BLaER1 treated with 17β-estradiol and CSF1 and Interleukin-3, amounts not matched to agents 10 nM and 100 nM (cell line): ENCODE results near the gene NFATC4.

Source experiments
- H3K27ac ChIP-seq, 11 experiments: shearing (Covaris generic); formaldehyde crosslinking; 2 replicates each; pipeline ENCODE4 v1.8.1; 2022
- H3K27me3 ChIP-seq, 11 experiments: shearing (Covaris generic); formaldehyde crosslinking; 2 replicates each; pipeline ENCODE4 v1.8.1; 2022
- H3K36me3 ChIP-seq, 11 experiments: shearing (Covaris generic); formaldehyde crosslinking; 2 replicates each; pipeline ENCODE4 v1.8.1; 2022
- H3K4me1 ChIP-seq, 10 experiments: shearing (Covaris generic); formaldehyde crosslinking; 2 replicates each; pipeline ENCODE4 v1.8.1; 2022
- H3K4me2 ChIP-seq, 11 experiments: shearing (Covaris generic); formaldehyde crosslinking; 2 replicates each; pipeline ENCODE4 v1.8.1; 2022
- H3K4me3 ChIP-seq, 10 experiments: shearing (Covaris generic); formaldehyde crosslinking; 2 replicates each; pipeline ENCODE4 v1.8.1; 2022
- H3K9ac ChIP-seq, 11 experiments: shearing (Covaris generic); formaldehyde crosslinking; 2 replicates each; pipeline ENCODE4 v1.8.1; 2022
- H3K9me3 ChIP-seq, 11 experiments: shearing (Covaris generic); formaldehyde crosslinking; replicated peaks in 1 of 11; 2 replicates each; pipeline ENCODE4 v1.8.1; 2022
- H4K20me1 ChIP-seq, 11 experiments: shearing (Covaris generic); formaldehyde crosslinking; 2 replicates each; pipeline ENCODE4 v1.8.1; 2022
- Cebpa-rat ChIP-seq, 11 experiments: shearing (Covaris generic); IDR thresholded peaks; 2 replicates each; pipeline ENCODE4 v1.8.1; 2022

The NFATC4 gene

GRCh38 chr14:24409192-24409591 is 41.2 kb downstream of the NFATC4 start:
- H3K9ac ChIP-seq: peak overlapping the region in 3 of 11 experiments; percentile 9 to 32 (median 11); a peak in 1 of 22 replicates
- H3K36me3 ChIP-seq: peaks cover 0 to 84% (median 36%) of the 10 kb centered on the region in 11 experiments; a peak in 19 of 22 replicates
- H3K27ac ChIP-seq: peak overlapping the region in 1 of 11 experiments; percentile 5; a peak in 1 of 22 replicates
- H3K4me2 ChIP-seq: peak overlapping the region in 9 of 11 experiments; percentile 37 to 88 (median 71); a peak in 18 of 22 replicates
- no peaks in the 10 kb centered on the region for H3K9me3 ChIP-seq
- peaks cover 0 to 68% (median 53%) of the 10 kb centered on the region in 10 experiments; a peak in 18 of 20 replicates for H3K4me1 ChIP-seq
- H3K27me3 ChIP-seq: no peaks in the 10 kb centered on the region
- H4K20me1 ChIP-seq: peaks cover 0 to 9% (median 0%) of the 10 kb centered on the region in 11 experiments; a peak in 2 of 22 replicates
- no peak for TF ChIP-seq Cebpa-rat (IDR thresholded peaks at IDR 0.05)
- peak overlapping the region in 1 of 10 experiments; percentile 30; a peak in 2 of 20 replicates for H3K4me3 ChIP-seq

DNA sequence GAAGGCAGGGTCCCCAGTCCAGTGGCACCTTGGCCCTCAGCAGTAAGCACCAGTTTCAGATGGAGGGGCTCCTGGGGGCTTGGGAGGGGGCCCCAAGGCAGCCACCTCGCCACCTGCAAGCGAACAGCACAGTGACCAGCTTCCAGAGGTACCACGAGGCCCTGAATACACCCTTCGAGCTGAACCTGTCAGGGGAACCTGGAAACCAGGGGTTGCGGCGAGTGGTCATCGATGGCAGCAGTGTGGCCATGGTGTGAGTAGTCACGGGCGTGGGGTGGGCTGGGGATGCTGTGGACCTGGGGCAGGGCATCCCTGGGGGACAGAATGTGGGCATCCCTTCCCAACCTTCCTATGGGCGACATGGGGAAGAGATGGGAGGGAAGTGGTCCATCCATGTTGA is 42.0 kb downstream of the NFATC4 start:
- TF ChIP-seq Cebpa-rat (IDR thresholded peaks at IDR 0.05): no peak
- Histone ChIP-seq H3K27me3 (no peaks in the 10 kb centered on the region), H3K9me3 (no peaks in the 10 kb centered on the region), H3K27ac (no peak overlapping the region), H3K36me3 (peaks cover 0 to 84% (median 43%) of the 10 kb centered on the region in 11 experiments; a peak in 19 of 22 replicates), H3K4me1 (peaks cover 0 to 63% (median 49%) of the 10 kb centered on the region in 10 experiments; a peak in 18 of 20 replicates), H3K4me3 (no peak overlapping the region), H4K20me1 (peaks cover 0 to 9% (median 0%) of the 10 kb centered on the region in 11 experiments; a peak in 2 of 22 replicates), H3K9ac (no peak overlapping the region), H3K4me2 (peak overlapping the region in 8 of 11 experiments; percentile 44 to 88 (median 74); a peak in 15 of 22 replicates)

DNA sequence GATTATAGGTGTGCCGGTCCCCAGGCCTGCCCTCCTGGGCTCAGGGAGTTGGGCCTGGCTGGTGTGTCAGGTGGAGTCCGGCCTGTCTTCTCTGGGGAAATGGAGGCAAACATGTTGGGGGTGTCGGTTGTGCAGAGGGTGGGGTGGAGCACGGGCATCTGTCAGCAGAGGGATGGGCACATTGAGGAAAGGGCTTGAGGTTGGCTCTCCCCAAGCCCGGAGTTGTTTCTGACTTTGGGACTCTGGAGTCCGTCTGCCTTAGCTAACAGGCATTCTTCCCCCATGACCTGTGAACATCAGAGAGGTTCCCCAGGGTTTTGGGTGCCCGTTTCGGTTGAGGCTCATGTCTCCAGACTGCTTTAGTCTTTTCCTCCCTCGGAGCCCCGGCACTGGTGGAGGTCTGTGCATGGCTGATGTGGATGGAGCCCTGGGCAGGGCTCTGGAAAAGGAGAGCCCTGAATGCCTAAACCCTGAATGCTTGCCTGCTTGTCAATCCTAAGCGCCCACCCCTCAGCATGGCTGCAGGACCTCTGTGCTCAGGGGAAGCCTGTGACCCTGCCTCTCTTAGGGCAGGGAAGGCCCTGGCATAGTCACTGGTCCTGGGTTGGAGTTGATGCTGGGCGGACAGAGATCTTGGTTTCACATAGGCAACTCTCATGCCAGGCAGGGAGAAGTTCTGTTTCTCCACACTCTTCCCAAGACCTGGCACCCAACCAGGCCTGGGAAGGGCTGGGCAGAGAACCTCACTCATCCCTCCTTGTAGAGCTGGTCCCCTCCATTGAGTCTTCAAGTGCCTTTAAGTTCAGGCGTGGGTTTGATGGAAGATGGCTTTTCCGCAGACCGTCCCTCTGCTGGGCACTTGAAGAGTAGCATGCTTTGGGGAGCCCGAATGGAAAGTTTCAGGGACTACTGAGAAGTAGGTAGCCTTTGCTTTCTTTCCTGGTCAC is 43.7 kb downstream of the NFATC4 start:
- no peak overlapping the region for H3K9ac ChIP-seq

DNA sequence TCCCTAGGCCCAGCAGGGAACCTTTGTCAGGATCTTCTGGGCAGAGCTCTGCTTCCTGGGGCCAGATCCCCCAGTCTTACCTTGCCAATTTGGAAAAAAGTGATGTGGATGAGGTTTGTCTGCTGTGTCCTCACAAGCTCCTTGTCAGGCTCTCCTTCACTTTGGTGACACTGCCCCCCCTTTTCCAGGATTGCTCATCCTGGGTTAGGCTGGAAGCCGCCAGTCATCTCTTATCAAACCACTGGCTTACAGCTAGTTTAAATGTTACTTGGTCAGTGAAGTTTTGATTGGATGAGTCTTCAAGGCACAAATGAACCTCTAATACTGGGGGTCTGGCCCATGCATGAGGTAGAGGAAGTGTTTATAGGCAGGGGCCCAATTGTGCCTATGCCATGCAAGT is 46.1 kb downstream of the NFATC4 start:
- H3K9me3 ChIP-seq: no peaks in the 10 kb centered on the region
- no peak overlapping the region for H3K27ac ChIP-seq
- no peaks in the 10 kb centered on the region for H3K27me3 ChIP-seq
- H4K20me1 ChIP-seq: peaks cover 0 to 9% (median 0%) of the 10 kb centered on the region in 11 experiments; a peak in 2 of 22 replicates
- H3K4me2 ChIP-seq: no peak overlapping the region
- TF ChIP-seq Cebpa-rat (IDR thresholded peaks at IDR 0.05): no peak
- peaks cover 10 to 69% (median 54%) of the 10 kb centered on the region in 10 experiments; a peak in 17 of 20 replicates for H3K4me1 ChIP-seq
- H3K9ac ChIP-seq: no peak overlapping the region
- no peak overlapping the region for H3K4me3 ChIP-seq
- peaks cover 0 to 59% (median 31%) of the 10 kb centered on the region in 11 experiments; a peak in 19 of 22 replicates for H3K36me3 ChIP-seq

More for the DNA sequence above, 43.7 kb downstream of the NFATC4 start:
- H3K4me1 ChIP-seq: peaks cover 3 to 70% (median 58%) of the 10 kb centered on the region in 10 experiments; a peak in 19 of 20 replicates
- H3K4me3 ChIP-seq: no peak overlapping the region
- H3K27me3 ChIP-seq: no peaks in the 10 kb centered on the region
- peaks cover 0 to 79% (median 43%) of the 10 kb centered on the region in 11 experiments; a peak in 19 of 22 replicates for H3K36me3 ChIP-seq
- no peak overlapping the region for H3K27ac ChIP-seq
- H3K4me2 ChIP-seq: peak overlapping the region in 8 of 11 experiments; percentile 21 to 88 (median 60); a peak in 12 of 22 replicates
- TF ChIP-seq Cebpa-rat (IDR thresholded peaks at IDR 0.05): no peak
- H3K9me3 ChIP-seq: no peaks in the 10 kb centered on the region
- H4K20me1 ChIP-seq: peaks cover 0 to 9% (median 0%) of the 10 kb centered on the region in 11 experiments; a peak in 2 of 22 replicates

DNA sequence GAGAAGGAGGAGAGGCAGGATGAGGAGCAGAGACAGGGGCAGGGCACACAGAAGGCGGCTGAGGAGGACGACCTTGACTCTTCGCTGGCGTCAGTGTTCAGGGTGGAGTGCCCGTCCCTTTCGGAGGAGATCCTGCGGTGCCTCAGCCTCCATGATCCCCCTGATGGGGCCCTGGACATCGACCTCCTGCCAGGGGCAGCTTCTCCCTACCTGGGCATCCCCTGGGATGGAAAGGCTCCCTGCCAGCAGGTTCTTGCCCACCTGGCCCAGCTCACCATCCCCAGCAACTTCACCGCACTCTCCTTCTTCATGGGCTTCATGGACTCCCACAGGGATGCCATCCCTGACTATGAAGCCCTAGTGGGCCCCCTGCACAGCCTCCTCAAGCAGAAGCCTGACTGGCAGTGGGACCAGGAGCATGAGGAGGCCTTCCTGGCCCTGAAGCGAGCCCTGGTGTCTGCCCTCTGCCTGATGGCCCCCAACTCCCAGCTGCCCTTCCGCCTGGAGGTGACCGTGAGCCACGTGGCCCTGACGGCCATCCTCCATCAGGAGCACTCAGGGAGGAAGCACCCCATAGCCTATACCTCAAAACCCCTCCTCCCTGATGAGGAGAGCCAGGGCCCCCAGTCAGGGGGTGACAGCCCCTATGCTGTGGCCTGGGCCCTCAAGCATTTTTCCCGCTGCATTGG is 46.9 kb downstream of the NFATC4 start:
- Histone ChIP-seq H3K4me2 (no peak overlapping the region), H3K36me3 (peaks cover 0 to 58% (median 31%) of the 10 kb centered on the region in 11 experiments; a peak in 19 of 22 replicates), H3K27me3 (no peaks in the 10 kb centered on the region), H3K4me1 (peaks cover 10 to 61% (median 46%) of the 10 kb centered on the region in 10 experiments; a peak in 17 of 20 replicates), H3K4me3 (no peak overlapping the region), H3K27ac (no peak overlapping the region), H4K20me1 (peaks cover 0 to 4% (median 0%) of the 10 kb centered on the region in 11 experiments; a peak in 2 of 22 replicates), H3K9me3 (no peaks in the 10 kb centered on the region), H3K9ac (no peak overlapping the region)
- no peak for TF ChIP-seq Cebpa-rat (IDR thresholded peaks at IDR 0.05)

DNA sequence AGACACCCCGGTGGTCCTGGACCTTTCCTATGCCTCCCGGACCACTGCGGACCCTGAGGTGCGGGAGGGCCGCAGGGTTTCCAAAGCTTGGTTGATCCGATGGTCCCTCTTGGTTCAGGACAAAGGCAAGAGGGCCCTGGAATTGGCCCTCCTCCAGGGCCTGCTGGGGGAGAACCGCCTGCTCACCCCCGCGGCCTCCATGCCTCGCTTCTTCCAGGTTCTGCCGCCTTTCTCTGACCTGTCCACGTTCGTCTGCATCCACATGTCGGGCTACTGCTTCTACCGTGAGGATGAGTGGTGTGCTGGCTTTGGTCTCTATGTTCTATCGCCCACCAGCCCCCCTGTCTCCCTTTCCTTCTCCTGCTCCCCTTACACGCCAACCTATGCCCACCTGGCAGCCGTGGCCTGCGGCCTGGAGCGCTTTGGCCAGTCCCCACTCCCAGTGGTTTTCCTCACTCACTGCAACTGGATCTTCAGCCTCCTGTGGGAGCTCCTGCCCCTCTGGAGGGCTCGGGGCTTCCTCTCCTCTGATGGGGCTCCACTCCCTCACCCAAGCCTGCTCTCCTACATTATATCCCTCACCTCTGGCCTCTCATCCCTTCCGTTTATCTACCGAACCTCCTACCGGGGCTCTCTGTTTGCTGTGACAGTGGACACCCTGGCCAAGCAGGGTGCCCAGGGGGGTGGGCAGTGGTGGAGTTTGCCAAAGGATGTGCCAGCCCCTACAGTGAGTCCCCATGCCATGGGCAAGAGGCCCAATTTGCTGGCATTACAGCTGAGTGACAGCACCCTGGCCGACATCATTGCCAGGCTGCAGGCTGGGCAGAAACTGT is 47.7 kb downstream of the NFATC4 start:
- Histone ChIP-seq H3K4me3 (no peak overlapping the region), H3K27me3 (peaks cover 0 to 7% (median 0%) of the 10 kb centered on the region in 11 experiments; a peak in 1 of 22 replicates), H3K36me3 (peaks cover 0 to 51% (median 31%) of the 10 kb centered on the region in 11 experiments; a peak in 19 of 22 replicates), H3K9me3 (no peaks in the 10 kb centered on the region), H3K4me2 (peak overlapping the region in 8 of 11 experiments; percentile 71 to 95 (median 82); a peak in 13 of 22 replicates), H3K9ac (no peak overlapping the region), H4K20me1 (no peaks in the 10 kb centered on the region; a peak in 1 of 22 replicates), H3K27ac (0 out of 22 replicates have a peak overlapping the region, but pooled peaks of 2 of the 11 experiments have one; percentile 7 to 47), H3K4me1 (peaks cover 10 to 54% (median 41%) of the 10 kb centered on the region in 10 experiments; a peak in 17 of 20 replicates)
- TF ChIP-seq Cebpa-rat (IDR thresholded peaks at IDR 0.05): no peak

- H3K36me3 ChIP-seq: peaks cover 0 to 44% (median 31%) of the 10 kb centered on the region in 11 experiments; a peak in 19 of 22 replicates
- no peak for TF ChIP-seq Cebpa-rat (IDR thresholded peaks at IDR 0.05)
- peak overlapping the region in 4 of 11 experiments; percentile 2 to 60 (median 28); a peak in 6 of 22 replicates for H3K27ac ChIP-seq
- no peaks in the 10 kb centered on the region for H3K9me3 ChIP-seq
- H4K20me1 ChIP-seq: no peaks in the 10 kb centered on the region; a peak in 1 of 22 replicates
- peak overlapping the region in 1 of 11 experiments; percentile 2; a peak in 2 of 22 replicates for H3K9ac ChIP-seq
- peak overlapping the region in 10 of 11 experiments; percentile 7 to 95 (median 80); a peak in 18 of 22 replicates for H3K4me2 ChIP-seq
- H3K4me1 ChIP-seq: peaks cover 10 to 51% (median 36%) of the 10 kb centered on the region in 10 experiments; a peak in 17 of 20 replicates
- no peak overlapping the region for H3K4me3 ChIP-seq
- H3K27me3 ChIP-seq: peaks cover 0 to 7% (median 0%) of the 10 kb centered on the region in 11 experiments; a peak in 1 of 22 replicates
Measured at GRCh38 chr14:24416254-24416931, 48.4 kb downstream of the NFATC4 start.
